ENCODE measurements around the gene ARL6IP1. TPM values are rescaled to one million over a fixed set of nuclear protein-coding genes. Genes with fewer than 3 reads are reported as not detected.

ARL6IP1 gene
- total and polyA plus RNA-seq, 2 of the 13 experiments (the other 11 are each of a cell fraction or from before 2014, with no cell fraction given) = 263 to 373 TPM

- TF ChIP-seq, protein P1, sequence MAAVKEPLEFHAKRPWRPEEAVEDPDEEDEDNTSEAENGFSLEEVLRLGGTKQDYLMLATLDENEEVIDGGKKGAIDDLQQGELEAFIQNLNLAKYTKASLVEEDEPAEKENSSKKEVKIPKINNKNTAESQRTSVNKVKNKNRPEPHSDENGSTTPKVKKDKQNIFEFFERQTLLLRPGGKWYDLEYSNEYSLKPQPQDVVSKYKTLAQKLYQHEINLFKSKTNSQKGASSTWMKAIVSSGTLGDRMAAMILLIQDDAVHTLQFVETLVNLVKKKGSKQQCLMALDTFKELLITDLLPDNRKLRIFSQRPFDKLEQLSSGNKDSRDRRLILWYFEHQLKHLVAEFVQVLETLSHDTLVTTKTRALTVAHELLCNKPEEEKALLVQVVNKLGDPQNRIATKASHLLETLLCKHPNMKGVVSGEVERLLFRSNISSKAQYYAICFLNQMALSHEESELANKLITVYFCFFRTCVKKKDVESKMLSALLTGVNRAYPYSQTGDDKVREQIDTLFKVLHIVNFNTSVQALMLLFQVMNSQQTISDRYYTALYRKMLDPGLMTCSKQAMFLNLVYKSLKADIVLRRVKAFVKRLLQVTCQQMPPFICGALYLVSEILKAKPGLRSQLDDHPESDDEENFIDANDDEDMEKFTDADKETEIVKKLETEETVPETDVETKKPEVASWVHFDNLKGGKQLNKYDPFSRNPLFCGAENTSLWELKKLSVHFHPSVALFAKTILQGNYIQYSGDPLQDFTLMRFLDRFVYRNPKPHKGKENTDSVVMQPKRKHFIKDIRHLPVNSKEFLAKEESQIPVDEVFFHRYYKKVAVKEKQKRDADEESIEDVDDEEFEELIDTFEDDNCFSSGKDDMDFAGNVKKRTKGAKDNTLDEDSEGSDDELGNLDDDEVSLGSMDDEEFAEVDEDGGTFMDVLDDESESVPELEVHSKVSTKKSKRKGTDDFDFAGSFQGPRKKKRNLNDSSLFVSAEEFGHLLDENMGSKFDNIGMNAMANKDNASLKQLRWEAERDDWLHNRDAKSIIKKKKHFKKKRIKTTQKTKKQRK (IDR thresholded peaks at IDR 0.05; ENCODE audit: low read length) = no peak
- TF ChIP-seq PAWR (CRISPR knock-in tag; IDR thresholded peaks at IDR 0.05; ENCODE audit: borderline replicate concordance) (peak; percentile 87; the same call in 1 of the 2 replicates), HIC2 (CRISPR knock-in tag; IDR thresholded peaks at IDR 0.05; ENCODE audit: low read depth) (no peak; the same call in 1 of the 2 replicates), IKZF4 (CRISPR knock-in tag; IDR thresholded peaks at IDR 0.05; ENCODE audit: borderline replicate concordance, low read depth, not compliant biosample characterization) (peak; percentile 89), NCOR1 (IDR thresholded peaks at IDR 0.05; ENCODE audit: borderline replicate concordance, low read length) (peak; percentile 63; the same call in 1 of the 2 replicates), SCMH1 (CRISPR knock-in tag; IDR thresholded peaks at IDR 0.05; ENCODE audit: borderline replicate concordance) (no peak), MIXL1 (CRISPR knock-in tag; IDR thresholded peaks at IDR 0.05) (peak; percentile 90), CBX2 (IDR thresholded peaks at IDR 0.05; ENCODE audit: low read depth, low read length) (peak; percentile 73; the same call in 1 of the 2 replicates), CBX2 (CRISPR knock-in tag; IDR thresholded peaks at IDR 0.05; ENCODE audit: low read depth) (peak; percentile 84; the same call in 1 of the 2 replicates), ZNF691 (CRISPR knock-in tag; IDR thresholded peaks at IDR 0.05; ENCODE audit: borderline replicate concordance, low read depth) (peak; percentile 93; the same call in 1 of the 2 replicates), ZFP62 (CRISPR knock-in tag; IDR thresholded peaks at IDR 0.05) (0 out of 2 replicates have a peak, but pooled peaks have one; percentile 25), ZNF501 (CRISPR knock-in tag; IDR thresholded peaks at IDR 0.05) (peak; percentile 99), ZNF562 (CRISPR knock-in tag; IDR thresholded peaks at IDR 0.05; ENCODE audit: borderline replicate concordance) (no peak), HNRNPLL (IDR thresholded peaks at IDR 0.05; ENCODE audit: low read depth, low read length, poor library complexity, severe bottlenecking) (peak; percentile 69)
- TF ChIP-seq, protein P2, sequence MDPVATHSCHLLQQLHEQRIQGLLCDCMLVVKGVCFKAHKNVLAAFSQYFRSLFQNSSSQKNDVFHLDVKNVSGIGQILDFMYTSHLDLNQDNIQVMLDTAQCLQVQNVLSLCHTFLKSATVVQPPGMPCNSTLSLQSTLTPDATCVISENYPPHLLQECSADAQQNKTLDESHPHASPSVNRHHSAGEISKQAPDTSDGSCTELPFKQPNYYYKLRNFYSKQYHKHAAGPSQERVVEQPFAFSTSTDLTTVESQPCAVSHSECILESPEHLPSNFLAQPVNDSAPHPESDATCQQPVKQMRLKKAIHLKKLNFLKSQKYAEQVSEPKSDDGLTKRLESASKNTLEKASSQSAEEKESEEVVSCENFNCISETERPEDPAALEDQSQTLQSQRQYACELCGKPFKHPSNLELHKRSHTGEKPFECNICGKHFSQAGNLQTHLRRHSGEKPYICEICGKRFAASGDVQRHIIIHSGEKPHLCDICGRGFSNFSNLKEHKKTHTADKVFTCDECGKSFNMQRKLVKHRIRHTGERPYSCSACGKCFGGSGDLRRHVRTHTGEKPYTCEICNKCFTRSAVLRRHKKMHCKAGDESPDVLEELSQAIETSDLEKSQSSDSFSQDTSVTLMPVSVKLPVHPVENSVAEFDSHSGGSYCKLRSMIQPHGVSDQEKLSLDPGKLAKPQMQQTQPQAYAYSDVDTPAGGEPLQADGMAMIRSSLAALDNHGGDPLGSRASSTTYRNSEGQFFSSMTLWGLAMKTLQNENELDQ (CRISPR knock-in tag; IDR thresholded peaks at IDR 0.05; ENCODE audit: borderline replicate concordance) = peak; percentile 89
- TF ChIP-seq, protein P3, sequence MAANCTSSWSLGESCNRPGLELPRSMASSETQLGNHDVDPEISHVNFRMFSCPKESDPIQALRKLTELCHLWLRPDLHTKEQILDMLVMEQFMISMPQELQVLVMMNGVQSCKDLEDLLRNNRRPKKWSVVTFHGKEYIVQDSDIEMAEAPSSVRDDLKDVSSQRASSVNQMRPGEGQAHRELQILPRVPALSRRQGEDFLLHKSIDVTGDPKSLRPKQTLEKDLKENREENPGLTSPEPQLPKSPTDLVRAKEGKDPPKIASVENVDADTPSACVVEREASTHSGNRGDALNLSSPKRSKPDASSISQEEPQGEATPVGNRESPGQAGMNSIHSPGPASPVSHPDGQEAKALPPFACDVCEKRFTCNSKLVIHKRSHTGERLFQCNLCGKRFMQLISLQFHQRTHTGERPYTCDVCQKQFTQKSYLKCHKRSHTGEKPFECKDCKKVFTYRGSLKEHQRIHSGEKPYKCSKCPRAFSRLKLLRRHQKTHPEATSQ (CRISPR knock-in tag; IDR thresholded peaks at IDR 0.05; ENCODE audit: borderline replicate concordance) = peak; percentile 99
These were observed 11.3 kb downstream of the ARL6IP1 start, which contains the start of gene RPS15A (continued) for GRCh38 chr16:18789850-18790706.
